Middle frontal gyrus (tissue), 1 donor: ENCODE data around the gene SMC1B.

Experiments used
- DNase-seq: peaks from one replicate; pipeline ENCODE4 v3.0.0-alpha.2; 2015; ENCODE audit warnings: low spot score; ENCODE audit errors: extremely low spot score

Gene SMC1B

GRCh38 chr22:45322873-45323525 is 90.4 kb downstream of the SMC1B start:
- no peak for DNase-seq

- DNase-seq, result no peak
Observed at GRCh38 chr22:45321827-45322226, 91.6 kb downstream of the SMC1B start.

- DNase-seq, result no peak
Observed at GRCh38 chr22:45320357-45320976, 92.9 kb downstream of the SMC1B start.

GRCh38 chr22:45319324-45319685 is 94.1 kb downstream of the SMC1B start:
- DNase-seq, result no peak

- DNase-seq, result no peak
Observed at GRCh38 chr22:45318558-45319323, 94.7 kb downstream of the SMC1B start.

GRCh38 chr22:45318168-45318557 is 95.2 kb downstream of the SMC1B start:
- DNase-seq, result peak; percentile 71

- DNase-seq, result no peak
Observed at GRCh38 chr22:45317551-45318167, 95.7 kb downstream of the SMC1B start.

- DNase-seq, result no peak
Observed at GRCh38 chr22:45316796-45317526, 96.4 kb downstream of the SMC1B start.

GRCh38 chr22:45314786-45315185 is 98.6 kb downstream of the SMC1B start:
- no peak for DNase-seq

- no peak for DNase-seq
Observed at GRCh38 chr22:45314054-45314721, 99.2 kb downstream of the SMC1B start.

GRCh38 chr22:45312856-45313255 is 100.5 kb downstream of the SMC1B start:
- no peak for DNase-seq

- no peak for DNase-seq
Observed at GRCh38 chr22:45312415-45312814, 101.0 kb downstream of the SMC1B start.

GRCh38 chr22:45310977-45311531 is 102.3 kb downstream of the SMC1B start:
- DNase-seq, result no peak

- no peak for DNase-seq
Observed at GRCh38 chr22:45310331-45310976, 102.9 kb downstream of the SMC1B start.

GRCh38 chr22:45309422-45310227 is 103.8 kb downstream of the SMC1B start, which contains the start of gene FAM118A:
TSS of gene FAM118A (plus strand) at chr22:45309934. CDS start at chr22:45322380, 12,446 bp downstream.
- DNase-seq, result peak; percentile 85

- DNase-seq, result no peak
Observed at GRCh38 chr22:45308957-45309421, 104.4 kb downstream of the SMC1B start.

GRCh38 chr22:45308391-45308956 is 104.9 kb downstream of the SMC1B start:
- DNase-seq, result no peak

- no peak for DNase-seq
Observed at GRCh38 chr22:45306139-45306538, 107.3 kb downstream of the SMC1B start.
